ENCODE measurements around the gene CCT2.
A peak's percentile ranks its signal among the peaks of the same experiment; 100 is the strongest.

GRCh38 chr12:69585189-69586062, at the start of gene CCT2:
- no peak for TF ChIP-seq POLR2A (IDR thresholded peaks at IDR 0.05)
- TF ChIP-seq, protein P1, sequence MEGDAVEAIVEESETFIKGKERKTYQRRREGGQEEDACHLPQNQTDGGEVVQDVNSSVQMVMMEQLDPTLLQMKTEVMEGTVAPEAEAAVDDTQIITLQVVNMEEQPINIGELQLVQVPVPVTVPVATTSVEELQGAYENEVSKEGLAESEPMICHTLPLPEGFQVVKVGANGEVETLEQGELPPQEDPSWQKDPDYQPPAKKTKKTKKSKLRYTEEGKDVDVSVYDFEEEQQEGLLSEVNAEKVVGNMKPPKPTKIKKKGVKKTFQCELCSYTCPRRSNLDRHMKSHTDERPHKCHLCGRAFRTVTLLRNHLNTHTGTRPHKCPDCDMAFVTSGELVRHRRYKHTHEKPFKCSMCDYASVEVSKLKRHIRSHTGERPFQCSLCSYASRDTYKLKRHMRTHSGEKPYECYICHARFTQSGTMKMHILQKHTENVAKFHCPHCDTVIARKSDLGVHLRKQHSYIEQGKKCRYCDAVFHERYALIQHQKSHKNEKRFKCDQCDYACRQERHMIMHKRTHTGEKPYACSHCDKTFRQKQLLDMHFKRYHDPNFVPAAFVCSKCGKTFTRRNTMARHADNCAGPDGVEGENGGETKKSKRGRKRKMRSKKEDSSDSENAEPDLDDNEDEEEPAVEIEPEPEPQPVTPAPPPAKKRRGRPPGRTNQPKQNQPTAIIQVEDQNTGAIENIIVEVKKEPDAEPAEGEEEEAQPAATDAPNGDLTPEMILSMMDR (IDR thresholded peaks at IDR 0.05), result peak in 2 of 7 experiments; percentile 6 to 16

Data from stomach (tissue), 4 donors.